HEK293 (cell line): ENCODE results near the gene GALNT9.
A peak's percentile ranks its signal among the peaks of the same experiment; 100 is the strongest.

Source experiments
- CTCF ChIA-PET: fragments of 350-600 bp; formaldehyde crosslinking; extraction: SDS; loops from one replicate; lab custom pipeline; 2021; ENCODE audit warnings: antibody characterized with exemption; lab: Yijun Ruan, JAX
- POLR2A ChIA-PET: fragments of 300-600 bp; formaldehyde crosslinking; extraction: SDS; loops from one replicate; lab custom pipeline; 2020; ENCODE audit warnings: antibody characterized with exemption, inconsistent platforms; lab: Yijun Ruan, JAX
- H3K27ac ChIP-seq: fragments of 200-500 bp; sonication (Bioruptor generic); 2 replicates; pipeline ENCODE4 v1.5.1; 2014; ENCODE audit warnings: low read depth, low read length, control low read depth, inconsistent platforms; ENCODE audit errors: extremely low read depth
- H3K36me3 ChIP-seq, 2 experiments: fragments of 200-500 bp in 1 of 2; sonication (Bioruptor generic) in 1 of 2; 1 replicate in 1 of 2; 2 replicates in 1 of 2; pipeline ENCODE4 v1.5.1; 2014 to 2017; ENCODE audit warnings: inconsistent platforms in 2 of 2, low read length in 2 of 2; ENCODE audit not compliant: control insufficient read depth in 2 of 2, insufficient read depth in 1 of 2
- H3K4me1 ChIP-seq: fragments of 200-500 bp; sonication (Bioruptor generic); 2 replicates; pipeline ENCODE4 v1.5.1; 2014; ENCODE audit warnings: mild to moderate bottlenecking, low read length, inconsistent platforms; ENCODE audit not compliant: control insufficient read depth, insufficient read depth
- H3K4me3 ChIP-seq: 2 replicates; pipeline ENCODE4 v1.5.1; 2011; ENCODE audit warnings: low read depth, mild to moderate bottlenecking, control low read depth, low read length, moderate library complexity
- H3K9me3 ChIP-seq: fragments of 200-500 bp; sonication (Bioruptor generic); 2 replicates; pipeline ENCODE4 v1.5.1; 2014; ENCODE audit warnings: low read depth, low read length, inconsistent platforms; ENCODE audit not compliant: control insufficient read depth, insufficient read depth
- AEBP2 ChIP-seq: fragments of 450-650 bp; formaldehyde crosslinking; IDR thresholded peaks from 2 replicates; pipeline ENCODE4 v1.5.1; 2016; ENCODE audit warnings: missing biosample characterization, missing genetic modification characterization, borderline replicate concordance
- EGR2 ChIP-seq: fragments of 450-650 bp; formaldehyde crosslinking; IDR thresholded peaks from 2 replicates; pipeline ENCODE4 v1.5.1; 2016; ENCODE audit warnings: low read depth, missing biosample characterization, missing genetic modification characterization
- FEZF1 ChIP-seq: fragments of 450-650 bp; formaldehyde crosslinking; IDR thresholded peaks from 2 replicates; pipeline ENCODE4 v1.5.1; 2016; ENCODE audit warnings: missing biosample characterization, missing genetic modification characterization
- KLF1 ChIP-seq: fragments of 450-650 bp; formaldehyde crosslinking; IDR thresholded peaks from 2 replicates; pipeline ENCODE4 v1.5.1; 2016; ENCODE audit warnings: missing biosample characterization, missing genetic modification characterization
- KLF16 ChIP-seq: fragments of 450-650 bp; formaldehyde crosslinking; IDR thresholded peaks from 2 replicates; pipeline ENCODE4 v1.5.1; 2017; ENCODE audit warnings: missing biosample characterization, missing genetic modification characterization
- KLF17 ChIP-seq: fragments of 450-650 bp; formaldehyde crosslinking; IDR thresholded peaks from 2 replicates; pipeline ENCODE4 v1.5.1; 2016; ENCODE audit warnings: missing biosample characterization, missing genetic modification characterization
- OVOL3 ChIP-seq: fragments of 450-650 bp; formaldehyde crosslinking; IDR thresholded peaks from 2 replicates; pipeline ENCODE4 v1.5.1; 2016; ENCODE audit warnings: missing biosample characterization, missing genetic modification characterization
- PBX3 ChIP-seq: sonication (generic); formaldehyde crosslinking; IDR thresholded peaks from 2 replicates; pipeline ENCODE4 v1.8.1; 2022; ENCODE audit warnings: mild to moderate bottlenecking, moderate library complexity, missing genetic modification reagents
- PRDM6 ChIP-seq: fragments of 450-650 bp; formaldehyde crosslinking; IDR thresholded peaks from 2 replicates; pipeline ENCODE4 v1.5.1; 2017; ENCODE audit warnings: missing biosample characterization, missing genetic modification characterization
- REST ChIP-seq: fragments of 450-650 bp; formaldehyde crosslinking; IDR thresholded peaks from 2 replicates; pipeline ENCODE4 v1.5.1; 2016; ENCODE audit warnings: missing biosample characterization, missing genetic modification characterization
- SCRT1 ChIP-seq: fragments of 450-650 bp; formaldehyde crosslinking; IDR thresholded peaks from 2 replicates; pipeline ENCODE4 v1.5.1; 2016; ENCODE audit warnings: missing biosample characterization, missing genetic modification characterization, borderline replicate concordance
- SCRT2 ChIP-seq: fragments of 450-650 bp; formaldehyde crosslinking; IDR thresholded peaks from 2 replicates; pipeline ENCODE4 v1.5.1; 2016; ENCODE audit warnings: missing biosample characterization, missing genetic modification characterization
- YY1 ChIP-seq: fragments of 450-650 bp; formaldehyde crosslinking; IDR thresholded peaks from 2 replicates; pipeline ENCODE4 v1.5.1; 2018; ENCODE audit warnings: missing biosample characterization, missing genetic modification characterization
- ZBTB7A ChIP-seq: fragments of 450-650 bp; formaldehyde crosslinking; IDR thresholded peaks from 2 replicates; pipeline ENCODE4 v1.5.1; 2016; ENCODE audit warnings: low read depth, missing biosample characterization, missing genetic modification characterization
- ZFHX2 ChIP-seq: fragments of 450-650 bp; formaldehyde crosslinking; conservative IDR thresholded peaks from 2 replicates; pipeline ENCODE4 v1.5.1; 2016; ENCODE audit warnings: missing biosample characterization, missing genetic modification characterization
- ZNF133 ChIP-seq: fragments of 450-650 bp; formaldehyde crosslinking; IDR thresholded peaks from 2 replicates; pipeline ENCODE4 v1.5.1; 2016; ENCODE audit warnings: missing biosample characterization, missing genetic modification characterization
- ZNF140 ChIP-seq: fragments of 450-650 bp; formaldehyde crosslinking; IDR thresholded peaks from 2 replicates; pipeline ENCODE4 v1.5.1; 2016; ENCODE audit warnings: missing biosample characterization, missing genetic modification characterization
- ZNF2 ChIP-seq: fragments of 450-650 bp; formaldehyde crosslinking; IDR thresholded peaks from 2 replicates; pipeline ENCODE4 v1.5.1; 2016; ENCODE audit warnings: missing biosample characterization, missing genetic modification characterization
- ZNF324 ChIP-seq: fragments of 450-650 bp; formaldehyde crosslinking; IDR thresholded peaks from 2 replicates; pipeline ENCODE4 v1.5.1; 2016; ENCODE audit warnings: missing biosample characterization, missing genetic modification characterization
- ZNF521 ChIP-seq: fragments of 450-650 bp; formaldehyde crosslinking; IDR thresholded peaks from 2 replicates; pipeline ENCODE4 v1.5.1; 2017; ENCODE audit warnings: missing biosample characterization, mild to moderate bottlenecking, missing genetic modification characterization
- ZNF555 ChIP-seq: fragments of 450-650 bp; formaldehyde crosslinking; conservative IDR thresholded peaks from 2 replicates; pipeline ENCODE4 v1.5.1; 2017; ENCODE audit warnings: missing biosample characterization, mild to moderate bottlenecking, missing genetic modification characterization, inconsistent platforms
- ZNF571 ChIP-seq: fragments of 450-650 bp; formaldehyde crosslinking; IDR thresholded peaks from 2 replicates; pipeline ENCODE4 v1.5.0; 2017; ENCODE audit warnings: missing biosample characterization, missing genetic modification characterization
- ZNF585B ChIP-seq: fragments of 450-650 bp; formaldehyde crosslinking; IDR thresholded peaks from 2 replicates; pipeline ENCODE4 v1.5.1; 2016; ENCODE audit warnings: missing biosample characterization, missing genetic modification characterization
- ZNF626 ChIP-seq: fragments of 450-650 bp; sonication (Bioruptor Pico); formaldehyde crosslinking; IDR thresholded peaks from 2 replicates; pipeline ENCODE4 v1.5.1; 2018; ENCODE audit warnings: missing biosample characterization, missing genetic modification characterization, inconsistent platforms
- ZNF645 ChIP-seq: fragments of 450-650 bp; formaldehyde crosslinking; IDR thresholded peaks from 2 replicates; pipeline ENCODE4; 2016; ENCODE audit warnings: missing biosample characterization, missing genetic modification characterization
- ZNF707 ChIP-seq: fragments of 450-650 bp; formaldehyde crosslinking; IDR thresholded peaks from 2 replicates; pipeline ENCODE4 v1.5.1; 2016; ENCODE audit warnings: missing biosample characterization, missing genetic modification characterization
- ZNF747 ChIP-seq: fragments of 450-650 bp; formaldehyde crosslinking; IDR thresholded peaks from 2 replicates; pipeline ENCODE4 v1.5.1; 2016; ENCODE audit warnings: missing biosample characterization, missing genetic modification characterization
- ZNF777 ChIP-seq: fragments of 450-650 bp; formaldehyde crosslinking; IDR thresholded peaks from 2 replicates; pipeline ENCODE4 v1.5.1; 2017; ENCODE audit warnings: missing biosample characterization, missing genetic modification characterization, borderline replicate concordance
- ZSCAN23 ChIP-seq: fragments of 450-650 bp; formaldehyde crosslinking; IDR thresholded peaks from 2 replicates; pipeline ENCODE4 v1.5.1; 2016; ENCODE audit warnings: missing biosample characterization, missing genetic modification characterization

Gene GALNT9

GRCh38 chr12:132227782-132228475 lies 101.5 kb downstream of the GALNT9 start:
- CTCF ChIA-PET: interaction anchor here (0.8 kb wide), 1 partner anchor 773 kb away, joined by 3 read pairs; no protein-coding TSS in a partner anchor
- no peak overlapping the region for H3K27ac ChIP-seq
- POLR2A ChIA-PET: no interaction called here
- no peaks in the 10 kb centered on the region for H3K9me3 ChIP-seq
- no peaks in the 10 kb centered on the region for H3K36me3 ChIP-seq
- H3K4me3 ChIP-seq: no peak overlapping the region
- no peaks in the 10 kb centered on the region for H3K4me1 ChIP-seq
- TF ChIP-seq ZNF626 (no peak), PRDM6 (tag by site-specific recombination) (no peak), KLF16 (tag by site-specific recombination) (no peak), OVOL3 (tag by site-specific recombination) (no peak), KLF17 (tag by site-specific recombination) (peak; percentile 82; the same call in 1 of the 2 replicates), SCRT1 (0 out of 2 replicates have a peak, but pooled peaks have one; percentile 32), AEBP2 (tag by site-specific recombination) (no peak), KLF1 (tag by site-specific recombination) (peak; percentile 93), ZFHX2 (tag by site-specific recombination) (peak; percentile 32; the same call in 1 of the 2 replicates), ZNF2 (tag by site-specific recombination) (no peak), ZNF585B (tag by site-specific recombination) (no peak), ZNF707 (tag by site-specific recombination) (no peak), YY1 (tag by site-specific recombination) (no peak), ZNF521 (no peak), ZNF571 (tag by site-specific recombination) (no peak), EGR2 (tag by site-specific recombination) (peak; percentile 73), FEZF1 (no peak), ZNF324 (no peak), ZNF555 (tag by site-specific recombination) (no peak), ZNF747 (tag by site-specific recombination) (no peak), ZNF777 (tag by site-specific recombination) (no peak), REST (no peak), ZNF140 (tag by site-specific recombination) (no peak), ZNF133 (no peak), ZSCAN23 (tag by site-specific recombination) (no peak), SCRT2 (peak; percentile 67), ZNF645 (tag by site-specific recombination) (no peak), ZBTB7A (tag by site-specific recombination) (no peak), PBX3 (CRISPR knock-in tag) (no peak)
